ENCODE measurements around the gene UBE4B.
"Not testable (repeated sequence)": the region's sequence is repeated elsewhere in the genome, so short reads cannot be mapped to it uniquely, and the experiment has no call there.

Gene UBE4B

GRCh38 chr1:10193288-10193687 is 160.5 kb downstream of the UBE4B start:
- no peaks in the 10 kb centered on the region for H3K9me3 Mint-ChIP-seq
- intact Hi-C loops (cut with micrococcal nuclease) = no loop called here
- no peaks in the 10 kb centered on the region for H3K36me3 Mint-ChIP-seq (ENCODE audit: low read depth)
- H3K27me3 Mint-ChIP-seq = peaks cover 4% of the 10 kb centered on the region
- H3K27ac Mint-ChIP-seq = no peak overlapping the region
- H3K4me1 Mint-ChIP-seq (ENCODE audit: low read depth) = peaks cover 10% of the 10 kb centered on the region
- H3K4me3 Mint-ChIP-seq = no peak overlapping the region

- no peak overlapping the region for H3K27ac Mint-ChIP-seq
- no peaks in the 10 kb centered on the region for H3K4me1 Mint-ChIP-seq (ENCODE audit: low read depth)
- intact Hi-C loops (cut with micrococcal nuclease) = no loop called here
- H3K4me3 Mint-ChIP-seq = no peak overlapping the region
- no peaks in the 10 kb centered on the region for H3K9me3 Mint-ChIP-seq
- H3K36me3 Mint-ChIP-seq (ENCODE audit: low read depth) = no peaks in the 10 kb centered on the region
- peaks cover 4% of the 10 kb centered on the region for H3K27me3 Mint-ChIP-seq
Observed at GRCh38 chr1:10195570-10195969, 162.8 kb downstream of the UBE4B start.

- H3K4me1 Mint-ChIP-seq (ENCODE audit: low read depth) = no peaks in the 10 kb centered on the region
- H3K27me3 Mint-ChIP-seq = peaks cover 4% of the 10 kb centered on the region
- H3K27ac Mint-ChIP-seq = no peak overlapping the region
- no peaks in the 10 kb centered on the region for H3K9me3 Mint-ChIP-seq
- H3K4me3 Mint-ChIP-seq = no peak overlapping the region
- intact Hi-C loops (cut with micrococcal nuclease) = no loop called here
- H3K36me3 Mint-ChIP-seq (ENCODE audit: low read depth) = no peaks in the 10 kb centered on the region
Observed at GRCh38 chr1:10196976-10197375, 164.2 kb downstream of the UBE4B start.

GRCh38 chr1:10200620-10201019 is 167.9 kb downstream of the UBE4B start:
- Mint-ChIP-seq H3K4me3 (no peak overlapping the region), H3K27ac (no peak overlapping the region), H3K36me3 (ENCODE audit: low read depth) (no peaks in the 10 kb centered on the region), H3K4me1 (ENCODE audit: low read depth) (no peaks in the 10 kb centered on the region), H3K9me3 (no peaks in the 10 kb centered on the region), H3K27me3 (no peaks in the 10 kb centered on the region)
- intact Hi-C loops (cut with micrococcal nuclease) = no loop called here

- intact Hi-C loops (cut with micrococcal nuclease) = no loop called here
- H3K36me3 Mint-ChIP-seq (ENCODE audit: low read depth) = no peaks in the 10 kb centered on the region
- no peak overlapping the region for H3K4me3 Mint-ChIP-seq
- H3K27me3 Mint-ChIP-seq = no peaks in the 10 kb centered on the region
- H3K4me1 Mint-ChIP-seq (ENCODE audit: low read depth) = peaks cover 7% of the 10 kb centered on the region
- no peaks in the 10 kb centered on the region for H3K9me3 Mint-ChIP-seq
- H3K27ac Mint-ChIP-seq = no peak overlapping the region
Observed at GRCh38 chr1:10204003-10204642, 171.4 kb downstream of the UBE4B start.

GRCh38 chr1:10205206-10205605 is 172.4 kb downstream of the UBE4B start:
- H3K27ac Mint-ChIP-seq; H3K4me3 Mint-ChIP-seq; H3K36me3 Mint-ChIP-seq (ENCODE audit: low read depth); H3K27me3 Mint-ChIP-seq; H3K9me3 Mint-ChIP-seq; intact Hi-C loops (cut with micrococcal nuclease): not testable (repeated sequence)
- peaks cover 14% of the 10 kb centered on the region for H3K4me1 Mint-ChIP-seq (ENCODE audit: low read depth)

- Mint-ChIP-seq H3K36me3 (ENCODE audit: low read depth) (peaks cover 14% of the 10 kb centered on the region), H3K9me3 (no peaks in the 10 kb centered on the region), H3K4me3 (no peak overlapping the region), H3K27ac (no peak overlapping the region), H3K4me1 (ENCODE audit: low read depth) (peaks cover 30% of the 10 kb centered on the region), H3K27me3 (no peaks in the 10 kb centered on the region)
- intact Hi-C loops (cut with micrococcal nuclease) = loop anchor here (1.0 kb wide), 1 partner anchor 45 kb away; no protein-coding TSS in a partner anchor
Observed at GRCh38 chr1:10207810-10208209, 175.1 kb downstream of the UBE4B start.

- H3K4me1 Mint-ChIP-seq (ENCODE audit: low read depth) = peaks cover 36% of the 10 kb centered on the region
- no peaks in the 10 kb centered on the region for H3K9me3 Mint-ChIP-seq
- peak overlapping the region; percentile 100 for H3K27ac Mint-ChIP-seq
- intact Hi-C loops (cut with micrococcal nuclease) = loop anchor here (1.0 kb wide), 1 partner anchor 45 kb away; no protein-coding TSS in a partner anchor
- peaks cover 14% of the 10 kb centered on the region for H3K36me3 Mint-ChIP-seq (ENCODE audit: low read depth)
- peak overlapping the region; percentile 40 for H3K4me3 Mint-ChIP-seq
- no peaks in the 10 kb centered on the region for H3K27me3 Mint-ChIP-seq
Observed at GRCh38 chr1:10208537-10208936, 175.8 kb downstream of the UBE4B start.

- Mint-ChIP-seq H3K27me3 (no peaks in the 10 kb centered on the region), H3K9me3 (no peaks in the 10 kb centered on the region), H3K4me3 (peak overlapping the region; percentile 95), H3K27ac (peak overlapping the region; percentile 100), H3K36me3 (ENCODE audit: low read depth) (peaks cover 14% of the 10 kb centered on the region), H3K4me1 (ENCODE audit: low read depth) (peaks cover 40% of the 10 kb centered on the region)
- intact Hi-C loops (cut with micrococcal nuclease) = no loop called here
Observed at GRCh38 chr1:10209590-10209904, 176.8 kb downstream of the UBE4B start.

- H3K4me1 Mint-ChIP-seq (ENCODE audit: low read depth) = peaks cover 40% of the 10 kb centered on the region
- intact Hi-C loops (cut with micrococcal nuclease) = no loop called here
- no peaks in the 10 kb centered on the region for H3K27me3 Mint-ChIP-seq
Observed at GRCh38 chr1:10209905-10210810, 177.4 kb downstream of the UBE4B start, which contains the start of gene KIF1B. Gene KIF1B, plus strand, starts transcription at chr1:10210570. Its CDS starts 21,759 bp downstream, at chr1:10232329.

GRCh38 chr1:10210841-10211804 is 178.4 kb downstream of the UBE4B start:
- Mint-ChIP-seq H3K4me3 (peak overlapping the region; percentile 95), H3K9me3 (no peaks in the 10 kb centered on the region), H3K27ac (peak overlapping the region; percentile 100), H3K27me3 (no peaks in the 10 kb centered on the region), H3K36me3 (ENCODE audit: low read depth) (peaks cover 19% of the 10 kb centered on the region), H3K4me1 (ENCODE audit: low read depth) (peaks cover 49% of the 10 kb centered on the region)
- intact Hi-C loops (cut with micrococcal nuclease) = no loop called here

More at GRCh38 chr1:10209905-10210810, 177.4 kb downstream of the UBE4B start, which contains the start of gene KIF1B:
- Mint-ChIP-seq H3K4me3 (peak within 1 kb of the TSS; percentile 95), H3K36me3 (ENCODE audit: low read depth) (peaks cover 14% of the 10 kb centered on the region), H3K9me3 (no peaks in the 10 kb centered on the region), H3K27ac (peak within 1 kb of the TSS; percentile 100)

GRCh38 chr1:10211805-10212410 is 179.2 kb downstream of the UBE4B start:
- Mint-ChIP-seq H3K27me3 (no peaks in the 10 kb centered on the region), H3K4me1 (ENCODE audit: low read depth) (peaks cover 56% of the 10 kb centered on the region), H3K4me3 (peak overlapping the region; percentile 86), H3K36me3 (ENCODE audit: low read depth) (peaks cover 19% of the 10 kb centered on the region), H3K27ac (peak overlapping the region; percentile 100), H3K9me3 (no peaks in the 10 kb centered on the region)
- intact Hi-C loops (cut with micrococcal nuclease) = no loop called here

GRCh38 chr1:10212476-10212875 is 179.7 kb downstream of the UBE4B start:
- Mint-ChIP-seq H3K27me3 (no peaks in the 10 kb centered on the region), H3K4me3 (no peak overlapping the region), H3K27ac (peak overlapping the region; percentile 100), H3K36me3 (ENCODE audit: low read depth) (peaks cover 19% of the 10 kb centered on the region), H3K4me1 (ENCODE audit: low read depth) (peaks cover 61% of the 10 kb centered on the region), H3K9me3 (no peaks in the 10 kb centered on the region)
- intact Hi-C loops (cut with micrococcal nuclease) = no loop called here
